Epithelial cell of esophagus (primary cell): Measurements from ENCODE around the gene PIK3C3.

ENCODE experiments used
- DNase-seq: peaks from one replicate; pipeline ENCODE4 v3.0.0; 2010; ENCODE audit warnings: low read depth
- H3K4me3 ChIP-seq: 2 replicates; pipeline ENCODE4 v1.5.1; 2011; ENCODE audit warnings: mild to moderate bottlenecking, low read length, control low read depth
- CTCF ChIP-seq: IDR thresholded peaks from 2 replicates; pipeline ENCODE4 v1.5.1; 2011; ENCODE audit warnings: low read depth, mild to moderate bottlenecking, low read length, control low read depth, inconsistent platforms; ENCODE audit not compliant: insufficient read depth; ENCODE audit errors: missing control alignments

The PIK3C3 gene

GRCh38 chr18:42030586-42031182 lies 75.7 kb downstream of the PIK3C3 start:
- TF ChIP-seq CTCF = peak; percentile 62
- DNase-seq = peak; percentile 30

GRCh38 chr18:42032447-42032846 lies 77.4 kb downstream of the PIK3C3 start:
- TF ChIP-seq CTCF = no peak
- no peak overlapping the region for H3K4me3 ChIP-seq
- no peak for DNase-seq

More at GRCh38 chr18:42030586-42031182, 75.7 kb downstream of the PIK3C3 start:
- H3K4me3 ChIP-seq = no peak overlapping the region

GRCh38 chr18:42033137-42033810 lies 78.2 kb downstream of the PIK3C3 start:
- DNase-seq = no peak
- TF ChIP-seq CTCF = no peak
- H3K4me3 ChIP-seq = no peak overlapping the region

GRCh38 chr18:42038936-42039335 lies 83.9 kb downstream of the PIK3C3 start:
- no peak for TF ChIP-seq CTCF
- no peak overlapping the region for H3K4me3 ChIP-seq
- peak; percentile 45 for DNase-seq

GRCh38 chr18:42039396-42039795 lies 84.4 kb downstream of the PIK3C3 start:
- TF ChIP-seq CTCF = no peak
- H3K4me3 ChIP-seq = no peak overlapping the region
- no peak for DNase-seq

GRCh38 chr18:42041793-42042192 lies 86.8 kb downstream of the PIK3C3 start:
- no peak for DNase-seq
- no peak overlapping the region for H3K4me3 ChIP-seq

More at GRCh38 chr18:42041793-42042192, 86.8 kb downstream of the PIK3C3 start:
- TF ChIP-seq CTCF = no peak
